Skeletal muscle satellite cell (primary cell): ENCODE data around the gene KLHL29. TPM values are rescaled to one million over a fixed set of nuclear protein-coding genes. Genes with fewer than 3 reads are reported as not detected.
"Not testable (repeated sequence)": the region's sequence is repeated elsewhere in the genome, so short reads cannot be mapped to it uniquely, and the experiment has no call there.

Experiments
- H3K27me3 ChIP-seq: 2 replicates; pipeline ENCODE4 v1.7.0; 2013; ENCODE audit warnings: low read length; ENCODE audit not compliant: control insufficient read depth, insufficient read depth
- H3K36me3 ChIP-seq: 2 replicates; pipeline ENCODE4 v1.7.0; 2013; ENCODE audit warnings: mild to moderate bottlenecking, control low read depth, low read length; ENCODE audit not compliant: insufficient read depth
- H3K4me1 ChIP-seq: 2 replicates; pipeline ENCODE4 v1.7.0; 2013; ENCODE audit warnings: low read length; ENCODE audit not compliant: control insufficient read depth, insufficient read depth
- H3K4me2 ChIP-seq: 2 replicates; pipeline ENCODE4 v1.7.0; 2013; ENCODE audit warnings: mild to moderate bottlenecking, low read length
- H3K4me3 ChIP-seq: 2 replicates; pipeline ENCODE4 v1.7.0; 2013; ENCODE audit warnings: low read length
- H3K9ac ChIP-seq: 2 replicates; pipeline ENCODE4 v1.7.0; 2013; ENCODE audit warnings: mild to moderate bottlenecking, low read depth, low read length, moderate library complexity
- H3K9me3 ChIP-seq: replicated peaks from 2 replicates; pipeline ENCODE4 v1.7.0; 2013; ENCODE audit warnings: mild to moderate bottlenecking, control low read depth, low read length
- total RNA-seq: library from RNA; depleted of rRNA; stranded (reverse); fragments of >200 nt; gene quantifications from 2 replicates; pipeline ENCODE4 v1.2.3, GENCODE V29; 2012; rRNA removed

The KLHL29 gene
- total RNA-seq: 7.6 and 12.7 TPM in 2 replicates

- Histone ChIP-seq H3K36me3 (no peaks in the 10 kb centered on the region), H3K27me3 (no peaks in the 10 kb centered on the region), H3K4me1 (peaks cover 28% of the 10 kb centered on the region), H3K9me3 (no peaks in the 10 kb centered on the region), H3K9ac (peak within 1 kb of the TSS; percentile 79), H3K4me2 (peak within 1 kb of the TSS; percentile 96), H3K4me3 (peak within 1 kb of the TSS; percentile 82)
Measured at GRCh38 chr2:23384551-23385343, at the start of gene KLHL29. Gene KLHL29, plus strand, starts transcription at chr2:23385179. Its CDS starts 177,018 bp downstream, at chr2:23562197.

GRCh38 chr2:23335550-23335949 lies 49.4 kb upstream of the KLHL29 start:
- H3K4me3 ChIP-seq: no peak overlapping the region
- peaks cover 47% of the 10 kb centered on the region for H3K27me3 ChIP-seq
- H3K4me2 ChIP-seq: no peak overlapping the region
- no peaks in the 10 kb centered on the region for H3K36me3 ChIP-seq
- no peaks in the 10 kb centered on the region for H3K9me3 ChIP-seq
- H3K9ac ChIP-seq: no peak overlapping the region
- no peaks in the 10 kb centered on the region for H3K4me1 ChIP-seq

- no peak overlapping the region for H3K4me2 ChIP-seq
- H3K36me3 ChIP-seq: no peaks in the 10 kb centered on the region
- no peak overlapping the region for H3K4me3 ChIP-seq
- H3K27me3 ChIP-seq: peaks cover 41% of the 10 kb centered on the region
- H3K9me3 ChIP-seq: no peaks in the 10 kb centered on the region
- no peak overlapping the region for H3K9ac ChIP-seq
- no peaks in the 10 kb centered on the region for H3K4me1 ChIP-seq
Measured at GRCh38 chr2:23342075-23342474, 42.9 kb upstream of the KLHL29 start.

GRCh38 chr2:23346029-23346428 lies 39.0 kb upstream of the KLHL29 start:
- no peaks in the 10 kb centered on the region for H3K36me3 ChIP-seq
- peaks cover under 1% of the 10 kb centered on the region for H3K4me1 ChIP-seq
- H3K4me3 ChIP-seq: no peak overlapping the region
- no peak overlapping the region for H3K4me2 ChIP-seq
- no peak overlapping the region for H3K9ac ChIP-seq
- no peaks in the 10 kb centered on the region for H3K9me3 ChIP-seq
- peaks cover 38% of the 10 kb centered on the region for H3K27me3 ChIP-seq

GRCh38 chr2:23346781-23347180 lies 38.2 kb upstream of the KLHL29 start:
- peaks cover 7% of the 10 kb centered on the region for H3K4me1 ChIP-seq
- peaks cover 36% of the 10 kb centered on the region for H3K27me3 ChIP-seq
- H3K9me3 ChIP-seq: no peaks in the 10 kb centered on the region
- H3K36me3 ChIP-seq: no peaks in the 10 kb centered on the region
- no peak overlapping the region for H3K4me2 ChIP-seq
- no peak overlapping the region for H3K4me3 ChIP-seq
- no peak overlapping the region for H3K9ac ChIP-seq

- peaks cover 38% of the 10 kb centered on the region for H3K27me3 ChIP-seq
- H3K4me2 ChIP-seq: no peak overlapping the region
- H3K9me3 ChIP-seq: no peaks in the 10 kb centered on the region
- peaks cover 10% of the 10 kb centered on the region for H3K4me1 ChIP-seq
- H3K9ac ChIP-seq: no peak overlapping the region
- no peak overlapping the region for H3K4me3 ChIP-seq
- H3K36me3 ChIP-seq: no peaks in the 10 kb centered on the region
Measured at GRCh38 chr2:23347471-23348092, 37.4 kb upstream of the KLHL29 start.

- H3K27me3 ChIP-seq: peaks cover 38% of the 10 kb centered on the region
- H3K36me3 ChIP-seq, H3K4me1 ChIP-seq, H3K9ac ChIP-seq, H3K4me3 ChIP-seq, H3K9me3 ChIP-seq, H3K4me2 ChIP-seq: not testable (repeated sequence)
Measured at GRCh38 chr2:23348093-23348481, 36.9 kb upstream of the KLHL29 start.

- Histone ChIP-seq H3K9ac (no peak overlapping the region), H3K36me3 (no peaks in the 10 kb centered on the region), H3K9me3 (no peaks in the 10 kb centered on the region), H3K27me3 (peaks cover 33% of the 10 kb centered on the region), H3K4me2 (no peak overlapping the region), H3K4me1 (peaks cover 10% of the 10 kb centered on the region), H3K4me3 (no peak overlapping the region)
Measured at GRCh38 chr2:23349508-23349907, 35.5 kb upstream of the KLHL29 start.

GRCh38 chr2:23350041-23350791 lies 34.8 kb upstream of the KLHL29 start:
- no peak overlapping the region for H3K9ac ChIP-seq
- H3K4me1 ChIP-seq: peaks cover 10% of the 10 kb centered on the region
- H3K4me3 ChIP-seq: no peak overlapping the region
- no peaks in the 10 kb centered on the region for H3K9me3 ChIP-seq
- H3K36me3 ChIP-seq: no peaks in the 10 kb centered on the region
- peaks cover 27% of the 10 kb centered on the region for H3K27me3 ChIP-seq
- no peak overlapping the region for H3K4me2 ChIP-seq

GRCh38 chr2:23350792-23351355 lies 34.1 kb upstream of the KLHL29 start:
- Histone ChIP-seq H3K4me1 (peaks cover 10% of the 10 kb centered on the region), H3K4me2 (peak overlapping the region; percentile 74), H3K4me3 (no peak overlapping the region), H3K9me3 (no peaks in the 10 kb centered on the region), H3K9ac (no peak overlapping the region), H3K36me3 (no peaks in the 10 kb centered on the region), H3K27me3 (peaks cover 20% of the 10 kb centered on the region)

GRCh38 chr2:23351388-23352141 lies 33.4 kb upstream of the KLHL29 start:
- Histone ChIP-seq H3K9me3 (no peaks in the 10 kb centered on the region), H3K36me3 (no peaks in the 10 kb centered on the region), H3K27me3 (peaks cover 13% of the 10 kb centered on the region), H3K4me2 (peak overlapping the region; percentile 74), H3K9ac (peak overlapping the region; percentile 49), H3K4me3 (peak overlapping the region; percentile 50), H3K4me1 (peaks cover 10% of the 10 kb centered on the region)
